Activated CD4-positive, alpha-beta T cell treated with anti-CD3 and anti-CD28 coated beads, Interleukin-2, amount 10 ng/mL, durations not matched to agents 7 days and 5 days (primary cell): ENCODE data around the gene KCTD15. TPM values are rescaled to one million over a fixed set of nuclear protein-coding genes. Genes with fewer than 3 reads are reported as not detected.

Source experiments
- CTCF ChIA-PET: fragments of 350-600 bp; sonication (Branson Sonifier 250); formaldehyde crosslinking; loops from one replicate; lab custom pipeline; 2021; ENCODE audit warnings: antibody characterized with exemption; lab: Charles Lee
- POLR2A ChIA-PET: fragments of 350-600 bp; sonication (Branson Sonifier 250); formaldehyde crosslinking; loops from one replicate; lab custom pipeline; 2021; ENCODE audit warnings: antibody characterized with exemption; lab: Charles Lee
- DNase-seq: peaks from one replicate; pipeline ENCODE4 v3.0.0-alpha.2; 2020
- H3K27ac Mint-ChIP-seq: one replicate; pipeline ENCODE4 v1.8.0; 2021; ENCODE audit warnings: mild to moderate bottlenecking, moderate library complexity, mixed read lengths
- H3K27me3 Mint-ChIP-seq: one replicate; pipeline ENCODE4 v1.8.0; 2021; ENCODE audit warnings: mixed read lengths
- H3K36me3 Mint-ChIP-seq: one replicate; pipeline ENCODE4 v1.8.0; 2021; ENCODE audit warnings: low read depth, mixed read lengths
- H3K4me1 Mint-ChIP-seq: one replicate; pipeline ENCODE4 v1.8.0; 2021; ENCODE audit warnings: mixed read lengths
- H3K4me3 Mint-ChIP-seq: one replicate; pipeline ENCODE4 v1.8.0; 2021; ENCODE audit warnings: mild to moderate bottlenecking, moderate library complexity, mixed read lengths
- H3K9me3 Mint-ChIP-seq: one replicate; pipeline ENCODE4 v1.8.0; 2021; ENCODE audit warnings: mixed read lengths
- total RNA-seq, 2 experiments: library from RNA; stranded (reverse); gene quantifications; one replicate each; pipeline ENCODE4 v1.2.3, GENCODE V29; 2021

The KCTD15 gene, protein sequence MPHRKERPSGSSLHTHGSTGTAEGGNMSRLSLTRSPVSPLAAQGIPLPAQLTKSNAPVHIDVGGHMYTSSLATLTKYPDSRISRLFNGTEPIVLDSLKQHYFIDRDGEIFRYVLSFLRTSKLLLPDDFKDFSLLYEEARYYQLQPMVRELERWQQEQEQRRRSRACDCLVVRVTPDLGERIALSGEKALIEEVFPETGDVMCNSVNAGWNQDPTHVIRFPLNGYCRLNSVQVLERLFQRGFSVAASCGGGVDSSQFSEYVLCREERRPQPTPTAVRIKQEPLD
- total RNA-seq, result 1 to 10 TPM; 1.6 to 2.5 TPM

DNA sequence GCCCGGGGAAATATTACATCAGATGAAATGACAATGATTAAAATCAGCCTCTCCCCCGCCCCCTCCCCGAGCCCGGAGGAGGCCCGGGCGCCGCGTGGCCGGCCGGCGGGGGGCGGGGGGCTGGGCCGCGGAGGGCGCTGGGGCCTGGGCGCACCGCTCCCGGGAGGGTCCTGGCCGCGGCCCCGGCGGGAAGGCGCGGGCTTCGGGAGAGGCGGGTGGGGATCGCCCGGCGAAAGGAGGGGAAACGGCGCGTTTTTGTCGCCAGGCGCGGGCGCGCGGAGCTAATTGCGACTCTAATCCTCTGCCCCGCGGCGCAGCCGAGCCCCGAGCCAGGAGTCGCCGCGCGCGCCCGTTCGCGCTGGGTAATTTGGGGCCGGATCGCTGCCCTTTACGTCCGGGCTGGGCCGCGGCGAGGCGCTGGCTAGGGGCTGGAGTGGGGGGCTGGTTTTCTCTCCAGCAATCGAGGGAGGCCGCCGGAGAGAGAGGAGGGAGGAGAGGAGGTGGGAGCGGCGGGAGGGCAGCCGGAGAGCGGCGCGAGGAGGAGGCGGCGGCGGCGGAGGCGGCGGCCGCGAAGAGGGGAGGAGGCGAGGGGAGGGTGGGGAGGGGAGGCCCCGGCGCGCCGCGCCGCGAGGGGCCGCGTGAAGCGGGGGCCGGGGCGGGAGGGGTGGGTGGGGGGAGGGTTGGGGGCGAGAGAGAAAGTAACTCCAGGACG lies at the start of gene KCTD15:
Gene KCTD15 (plus strand): TSS at position 707 of the 712 bp plus-strand sequence. CDS start 3,585 bp downstream, outside the sequence.
- DNase-seq, result no peak
- Mint-ChIP-seq H3K9me3 (no peaks in the 10 kb centered on the region), H3K27ac (peak within 1 kb of the TSS; percentile 57), H3K4me3 (peak within 1 kb of the TSS; percentile 66), H3K27me3 (peaks cover 43% of the 10 kb centered on the region), H3K36me3 (no peaks in the 10 kb centered on the region), H3K4me1 (peaks cover 2% of the 10 kb centered on the region)
- ChIA-PET POLR2A (no interaction called here), CTCF (interaction anchor here (0.7 to 3.8 kb wide), 3 partner anchors 17 to 23 kb away, joined by 3 to 19 read pairs (median 3); no protein-coding TSS in a partner anchor)

DNA sequence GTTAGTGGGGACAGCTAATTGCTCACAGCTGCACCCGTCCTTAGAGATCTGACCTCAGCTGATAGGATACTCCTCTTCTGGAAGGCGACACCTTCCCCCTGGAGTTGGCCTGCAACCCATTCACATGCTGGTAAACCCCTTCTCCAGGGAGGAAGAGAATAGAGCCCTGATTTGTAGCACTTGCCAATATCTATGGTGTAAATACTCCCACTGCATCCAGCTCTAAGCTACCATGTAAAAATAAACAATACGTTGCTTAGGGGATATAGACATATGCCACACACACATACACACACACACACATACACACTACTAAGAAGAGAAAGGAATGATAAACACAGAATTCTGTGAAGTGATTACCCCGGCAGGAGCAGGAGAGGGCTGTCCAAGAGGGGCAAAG lies 49.4 kb upstream of the KCTD15 start:
- ChIA-PET POLR2A (no interaction called here), CTCF (no interaction called here)
- no peak for DNase-seq
- Mint-ChIP-seq H3K9me3 (no peaks in the 10 kb centered on the region), H3K36me3 (no peaks in the 10 kb centered on the region), H3K27me3 (no peaks in the 10 kb centered on the region), H3K27ac (no peak overlapping the region), H3K4me3 (no peak overlapping the region), H3K4me1 (no peaks in the 10 kb centered on the region)

DNA sequence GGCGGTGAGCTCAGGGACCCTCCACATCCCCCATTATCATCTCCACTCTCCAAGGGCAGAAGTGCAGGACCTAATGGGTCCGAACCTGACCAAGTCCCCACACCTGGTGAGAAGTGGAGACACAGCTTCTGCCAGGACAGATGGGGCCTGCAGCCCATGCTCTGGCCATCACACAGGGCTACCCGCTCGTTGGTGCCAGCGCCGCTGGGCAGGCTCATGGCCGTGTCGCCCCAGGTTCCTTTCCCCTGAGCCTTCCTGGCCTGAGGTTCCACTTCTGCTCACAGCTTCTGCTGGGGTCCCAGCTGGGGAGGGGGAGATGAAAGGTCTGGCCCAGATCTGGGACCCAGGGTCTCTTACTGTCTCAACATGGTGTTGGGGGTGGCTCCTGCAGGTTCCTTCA lies 48.4 kb upstream of the KCTD15 start:
- no peaks in the 10 kb centered on the region for H3K9me3 Mint-ChIP-seq
- H3K27me3 Mint-ChIP-seq, result no peaks in the 10 kb centered on the region
- no peak overlapping the region for H3K4me3 Mint-ChIP-seq
- no peaks in the 10 kb centered on the region for H3K4me1 Mint-ChIP-seq
- POLR2A ChIA-PET, result no interaction called here
- no peak overlapping the region for H3K27ac Mint-ChIP-seq
- H3K36me3 Mint-ChIP-seq, result no peaks in the 10 kb centered on the region
- CTCF ChIA-PET, result interaction anchor here (0.9 kb wide), 1 partner anchor 321 kb away, joined by 3 read pairs; no protein-coding TSS in a partner anchor
- no peak for DNase-seq

- no peaks in the 10 kb centered on the region for H3K9me3 Mint-ChIP-seq
- ChIA-PET POLR2A (no interaction called here), CTCF (interaction anchor here (0.6 to 1.0 kb wide), 3 partner anchors 29 to 322 kb away, joined by 3 read pairs; no protein-coding TSS in a partner anchor)
- no peak for DNase-seq
- no peaks in the 10 kb centered on the region for H3K36me3 Mint-ChIP-seq
- H3K27me3 Mint-ChIP-seq, result no peaks in the 10 kb centered on the region
- no peaks in the 10 kb centered on the region for H3K4me1 Mint-ChIP-seq
- no peak overlapping the region for H3K27ac Mint-ChIP-seq
- no peak overlapping the region for H3K4me3 Mint-ChIP-seq
Observed at GRCh38 chr19:33749016-33749415, 47.7 kb upstream of the KCTD15 start.

- Mint-ChIP-seq H3K4me3 (no peak overlapping the region), H3K36me3 (no peaks in the 10 kb centered on the region), H3K27ac (no peak overlapping the region), H3K9me3 (no peaks in the 10 kb centered on the region), H3K27me3 (no peaks in the 10 kb centered on the region), H3K4me1 (no peaks in the 10 kb centered on the region)
- DNase-seq, result no peak
- CTCF ChIA-PET, result interaction anchor here (0.6 to 1.0 kb wide), 2 partner anchors 28 to 64 kb away, joined by 3 read pairs; no protein-coding TSS in a partner anchor
- POLR2A ChIA-PET, result no interaction called here
Observed at GRCh38 chr19:33749619-33750175, 47.0 kb upstream of the KCTD15 start.

DNA sequence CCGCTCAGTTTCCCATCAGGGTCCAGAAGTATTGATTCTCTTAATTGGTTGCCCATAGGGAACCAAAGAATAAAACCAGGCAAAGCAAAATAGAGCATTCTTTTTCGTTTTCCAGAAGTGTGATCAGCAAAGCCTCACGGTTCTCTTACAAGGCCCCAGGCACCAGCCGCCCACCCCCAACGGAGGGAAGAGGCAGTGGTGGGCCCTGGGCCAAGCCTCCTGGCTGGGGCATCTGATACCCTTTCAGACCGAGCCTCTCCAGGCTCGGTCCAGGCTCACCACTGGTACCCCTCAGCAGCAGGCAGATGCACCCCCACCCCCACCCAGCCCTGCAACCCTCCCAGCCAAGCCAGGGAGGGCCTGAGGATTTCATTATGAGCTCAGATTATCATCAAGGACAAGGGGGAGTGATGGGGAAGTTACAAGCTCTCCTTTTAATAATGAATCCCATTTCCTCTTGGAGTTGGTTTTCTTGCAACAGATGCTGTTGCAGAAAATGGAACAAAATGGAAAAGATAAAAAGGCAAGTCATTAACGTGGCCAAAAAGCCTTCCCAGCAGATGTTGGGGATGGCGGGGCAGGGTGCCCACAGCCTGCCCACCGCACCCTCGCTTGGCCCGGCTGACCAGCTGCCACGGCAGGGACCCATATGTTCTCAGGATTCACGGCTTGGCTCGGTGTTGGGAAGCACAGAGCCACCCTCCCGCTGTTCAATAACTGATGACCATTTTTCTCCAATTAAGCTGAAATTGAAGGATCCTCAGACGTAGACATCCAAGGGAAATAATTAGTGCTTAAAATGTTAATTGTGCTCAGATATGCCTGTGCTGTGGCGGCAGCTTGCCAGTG lies 45.9 kb upstream of the KCTD15 start:
- DNase-seq, result no peak
- H3K4me1 Mint-ChIP-seq, result no peaks in the 10 kb centered on the region
- CTCF ChIA-PET, result no interaction called here
- no peaks in the 10 kb centered on the region for H3K36me3 Mint-ChIP-seq
- no peaks in the 10 kb centered on the region for H3K27me3 Mint-ChIP-seq
- H3K27ac Mint-ChIP-seq, result no peak overlapping the region
- no peaks in the 10 kb centered on the region for H3K9me3 Mint-ChIP-seq
- H3K4me3 Mint-ChIP-seq, result no peak overlapping the region
- POLR2A ChIA-PET, result no interaction called here

- CTCF ChIA-PET, result no interaction called here
Observed at GRCh38 chr19:33751436-33751770, 45.3 kb upstream of the KCTD15 start.

GRCh38 chr19:33752018-33752800 lies 44.5 kb upstream of the KCTD15 start:
- POLR2A ChIA-PET, result no interaction called here
- Mint-ChIP-seq H3K36me3 (no peaks in the 10 kb centered on the region), H3K4me3 (no peak overlapping the region), H3K4me1 (no peaks in the 10 kb centered on the region), H3K27me3 (no peaks in the 10 kb centered on the region), H3K9me3 (no peaks in the 10 kb centered on the region), H3K27ac (no peak overlapping the region)
- CTCF ChIA-PET, result no interaction called here
- no peak for DNase-seq

More at GRCh38 chr19:33751436-33751770, 45.3 kb upstream of the KCTD15 start:
- Mint-ChIP-seq H3K4me3 (no peak overlapping the region), H3K9me3 (no peaks in the 10 kb centered on the region), H3K36me3 (no peaks in the 10 kb centered on the region), H3K27ac (no peak overlapping the region), H3K4me1 (no peaks in the 10 kb centered on the region), H3K27me3 (no peaks in the 10 kb centered on the region)
- POLR2A ChIA-PET, result no interaction called here
- DNase-seq, result no peak

GRCh38 chr19:33752945-33753344 lies 43.7 kb upstream of the KCTD15 start:
- CTCF ChIA-PET, result no interaction called here
- H3K27me3 Mint-ChIP-seq, result no peaks in the 10 kb centered on the region
- H3K9me3 Mint-ChIP-seq, result no peaks in the 10 kb centered on the region
- no peak for DNase-seq
- POLR2A ChIA-PET, result no interaction called here
- no peaks in the 10 kb centered on the region for H3K36me3 Mint-ChIP-seq
- no peaks in the 10 kb centered on the region for H3K4me1 Mint-ChIP-seq
- no peak overlapping the region for H3K27ac Mint-ChIP-seq
- H3K4me3 Mint-ChIP-seq, result no peak overlapping the region

DNA sequence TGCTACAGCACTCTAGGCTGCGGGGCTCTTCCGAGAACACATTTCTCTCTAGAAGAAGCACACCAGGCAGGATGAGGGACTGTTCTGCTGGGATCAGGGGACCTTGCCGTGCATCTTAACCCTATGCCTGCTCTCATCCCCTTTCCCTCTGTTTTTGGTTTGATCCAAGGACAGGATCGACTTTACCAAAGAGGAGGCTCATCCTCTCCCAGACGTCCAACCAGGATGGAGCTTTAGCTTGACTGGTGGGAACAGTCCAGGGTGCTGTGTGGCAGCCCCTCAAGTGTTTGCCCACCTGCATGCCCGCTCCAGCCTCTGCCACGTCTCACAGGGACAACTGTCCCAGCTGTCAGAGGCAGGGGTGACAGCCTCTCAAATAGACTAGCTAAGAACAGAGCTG lies 42.3 kb upstream of the KCTD15 start:
- POLR2A ChIA-PET, result no interaction called here
- H3K4me3 Mint-ChIP-seq, result no peak overlapping the region
- DNase-seq, result no peak
- no peaks in the 10 kb centered on the region for H3K4me1 Mint-ChIP-seq
- no peaks in the 10 kb centered on the region for H3K9me3 Mint-ChIP-seq
- CTCF ChIA-PET, result no interaction called here
- H3K36me3 Mint-ChIP-seq, result no peaks in the 10 kb centered on the region
- H3K27me3 Mint-ChIP-seq, result no peaks in the 10 kb centered on the region
- no peak overlapping the region for H3K27ac Mint-ChIP-seq

DNA sequence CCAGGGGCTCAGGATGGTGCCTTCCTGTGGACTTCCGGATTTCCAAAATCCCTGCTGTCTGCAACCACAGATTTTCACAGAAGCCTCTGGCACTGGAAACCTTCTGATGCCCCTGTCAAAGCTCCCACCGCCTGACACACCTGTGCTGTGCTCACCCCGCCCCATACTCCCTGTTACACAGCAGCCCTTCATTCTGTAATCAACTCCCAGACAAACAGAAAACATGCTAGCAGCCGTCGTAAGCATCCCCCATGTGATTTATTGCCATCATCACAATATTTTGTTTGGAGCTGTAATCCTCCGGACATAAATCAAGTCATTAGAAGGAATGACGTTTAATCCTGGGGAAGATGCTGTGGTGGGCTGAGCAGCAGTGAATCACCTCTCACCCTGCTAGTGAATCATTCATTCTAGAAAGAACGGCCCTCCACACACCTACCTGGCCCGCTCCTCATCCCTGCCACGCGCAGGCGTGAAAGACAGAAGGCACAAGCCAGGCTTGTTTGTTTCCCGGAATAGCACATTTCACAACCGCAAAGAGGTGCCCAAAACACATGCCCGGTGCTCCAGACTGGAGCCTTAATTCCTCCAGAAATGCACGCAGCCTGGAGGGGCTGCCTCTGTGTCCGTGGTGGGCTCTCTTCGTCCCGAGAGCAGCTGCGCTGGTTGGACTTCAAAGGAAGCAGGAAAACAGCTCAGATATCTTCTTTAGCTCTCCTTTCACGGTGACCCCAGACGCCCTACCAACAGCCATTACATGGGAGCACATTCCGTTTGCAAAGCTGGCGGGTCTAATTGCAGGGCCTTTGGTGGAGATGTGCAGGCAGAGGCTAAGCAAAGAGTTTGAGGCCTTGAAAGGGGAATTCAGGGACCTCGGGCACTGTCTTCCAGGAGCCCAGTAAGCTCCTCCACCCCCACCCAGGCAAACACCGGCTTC lies 41.3 kb upstream of the KCTD15 start:
- Mint-ChIP-seq H3K4me3 (no peak overlapping the region), H3K27ac (no peak overlapping the region), H3K9me3 (no peaks in the 10 kb centered on the region), H3K4me1 (no peaks in the 10 kb centered on the region), H3K27me3 (no peaks in the 10 kb centered on the region), H3K36me3 (no peaks in the 10 kb centered on the region)
- ChIA-PET CTCF (interaction anchor here (0.6 kb wide), 1 partner anchor 1194 kb away, joined by 3 read pairs; no protein-coding TSS in a partner anchor), POLR2A (no interaction called here)
- DNase-seq, result no peak
